Measurements from ENCODE around the gene SLC35F2.
"Not testable (repeated sequence)": the region's sequence is repeated elsewhere in the genome, so short reads cannot be mapped to it uniquely, and the experiment has no call there.

The SLC35F2 gene, protein sequence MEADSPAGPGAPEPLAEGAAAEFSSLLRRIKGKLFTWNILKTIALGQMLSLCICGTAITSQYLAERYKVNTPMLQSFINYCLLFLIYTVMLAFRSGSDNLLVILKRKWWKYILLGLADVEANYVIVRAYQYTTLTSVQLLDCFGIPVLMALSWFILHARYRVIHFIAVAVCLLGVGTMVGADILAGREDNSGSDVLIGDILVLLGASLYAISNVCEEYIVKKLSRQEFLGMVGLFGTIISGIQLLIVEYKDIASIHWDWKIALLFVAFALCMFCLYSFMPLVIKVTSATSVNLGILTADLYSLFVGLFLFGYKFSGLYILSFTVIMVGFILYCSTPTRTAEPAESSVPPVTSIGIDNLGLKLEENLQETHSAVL

DNA sequence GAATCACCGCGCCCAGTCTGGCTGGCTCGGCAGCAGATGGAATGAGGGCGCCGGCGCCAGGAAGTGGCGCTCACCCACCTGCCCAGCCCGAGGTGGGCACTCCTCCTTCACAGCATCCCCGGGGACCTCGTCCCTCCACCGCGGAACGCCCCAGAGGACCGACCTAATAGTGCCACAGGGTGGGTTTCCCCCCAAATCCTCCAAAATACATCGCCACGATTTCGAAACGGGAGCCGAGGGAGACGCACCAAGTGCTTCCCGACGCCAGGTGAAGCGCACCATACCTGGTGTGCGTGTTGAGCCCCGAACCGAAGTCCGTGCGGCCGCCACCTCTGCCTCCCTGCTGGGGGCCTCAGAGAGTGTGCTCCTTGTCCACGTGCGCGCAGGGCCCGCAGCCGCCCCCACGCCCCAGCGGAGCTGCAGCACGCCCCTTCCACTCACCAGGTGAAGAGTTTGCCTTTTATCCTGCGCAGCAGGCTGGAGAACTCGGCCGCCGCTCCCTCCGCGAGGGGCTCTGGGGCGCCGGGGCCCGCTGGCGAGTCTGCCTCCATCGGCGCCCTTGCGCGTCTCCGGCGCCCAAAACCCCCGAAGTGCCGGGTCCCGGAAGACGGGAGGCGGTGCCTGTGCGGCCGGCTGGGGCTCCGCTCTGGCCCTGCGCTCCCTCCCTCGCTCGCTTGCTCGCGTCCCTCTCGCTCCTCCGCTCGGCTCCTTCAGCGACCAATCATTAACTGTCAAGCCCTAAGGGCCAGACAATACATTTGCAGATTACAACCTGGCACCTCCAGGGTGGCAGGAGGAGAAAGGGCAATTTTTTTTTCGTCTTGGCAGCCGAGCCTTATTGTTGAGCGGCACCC is at the start of gene SLC35F2:
SLC35F2 (minus strand) TSS at position 571 of the 854 bp plus-strand sequence; CDS start at position 551, 20 bp downstream.
- peak; percentile 75 to 81 for DNase-seq

DNA sequence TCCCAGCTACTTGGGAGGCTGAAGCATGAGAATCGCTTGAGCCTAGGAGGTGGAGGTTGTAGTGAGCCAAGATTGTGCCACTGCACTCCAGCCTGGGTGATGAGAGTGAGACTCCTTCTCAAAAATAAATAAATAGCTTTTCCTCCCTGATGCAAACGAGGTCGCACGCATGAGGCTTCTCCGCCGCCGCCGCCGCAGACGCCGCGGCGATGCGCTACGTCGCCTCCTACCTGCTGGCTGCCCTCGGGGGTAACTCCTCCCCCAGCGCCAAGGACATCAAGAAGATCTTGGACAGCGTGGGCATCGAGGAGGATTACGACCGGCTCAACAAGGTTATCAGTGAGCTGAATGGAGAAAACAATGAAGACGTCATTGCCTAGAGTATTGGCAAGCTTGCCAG is 49.6 kb upstream of the SLC35F2 start:
- no peak for DNase-seq

DNA sequence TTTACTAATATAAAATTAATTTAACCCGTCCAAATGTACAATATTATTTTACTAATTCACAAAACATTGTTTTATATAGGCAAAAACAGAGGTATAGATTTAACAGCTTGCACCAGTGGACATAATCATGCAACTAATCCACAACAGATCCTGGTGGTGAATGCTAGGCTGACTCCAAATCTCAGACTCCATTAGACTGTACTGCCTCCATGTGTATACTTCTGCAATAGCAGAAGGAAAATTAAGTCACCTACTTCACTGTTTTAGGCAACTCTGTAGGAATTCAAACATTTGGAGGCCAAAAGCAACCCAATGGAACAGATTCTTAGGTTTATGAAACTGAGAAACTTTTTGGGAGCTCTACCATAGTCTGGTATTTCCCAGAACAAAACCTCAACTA is 39.7 kb upstream of the SLC35F2 start:
- DNase-seq, result no peak

DNA sequence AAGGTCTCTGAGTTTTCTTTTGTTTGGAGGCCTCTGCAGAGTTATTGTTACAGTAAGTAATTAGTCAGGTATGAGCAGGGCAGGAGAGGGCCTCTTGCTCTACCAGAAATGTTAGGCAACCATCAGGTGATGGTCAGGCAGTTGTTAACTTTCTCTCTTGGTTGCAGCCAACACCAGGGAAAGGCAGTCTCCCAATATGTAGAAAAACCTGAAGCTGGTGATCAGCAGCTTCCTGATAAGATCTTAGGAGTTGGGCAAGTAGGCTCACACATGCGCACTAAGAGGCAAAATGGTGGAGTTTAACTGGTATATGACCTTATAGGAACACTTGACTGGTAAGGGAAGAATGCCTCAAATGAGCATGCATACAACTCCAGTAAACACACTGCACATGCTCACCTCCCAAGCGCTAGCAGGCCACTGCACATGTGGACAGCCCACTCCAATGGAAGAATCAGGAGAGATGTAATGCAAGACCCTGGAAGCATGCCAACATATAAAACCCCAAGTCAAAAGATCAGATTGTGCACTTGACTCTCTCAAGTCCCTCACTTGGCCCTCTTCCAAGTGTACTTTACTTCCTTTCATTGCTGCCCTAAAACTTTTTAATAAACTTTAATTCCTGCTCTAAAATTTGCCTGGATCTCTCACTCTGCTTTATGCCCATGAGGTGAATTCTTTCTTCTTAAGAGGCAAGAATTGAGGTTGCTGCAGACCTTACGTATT is 23.7 kb upstream of the SLC35F2 start:
- no peak for DNase-seq

DNA sequence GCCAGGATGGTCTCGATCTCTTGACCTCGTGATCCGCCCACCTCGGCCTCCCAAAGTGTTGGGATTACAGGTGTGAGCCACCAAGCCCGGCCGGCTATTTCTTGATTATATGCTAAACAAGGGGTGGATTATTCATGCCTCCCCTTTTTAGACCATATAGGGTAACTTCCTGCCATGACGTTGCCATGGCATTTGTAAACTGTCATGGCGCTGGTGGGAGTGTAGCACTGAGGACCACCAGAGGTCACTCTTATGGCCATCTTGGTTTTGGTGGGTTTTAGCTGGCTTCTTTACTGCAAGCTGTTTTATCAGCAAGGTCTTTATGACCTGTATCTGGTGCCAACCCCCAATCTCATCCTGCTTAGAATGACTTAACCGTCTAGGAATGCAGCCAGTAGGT is 22.9 kb upstream of the SLC35F2 start:
- DNase-seq, result not testable (repeated sequence)

DNA sequence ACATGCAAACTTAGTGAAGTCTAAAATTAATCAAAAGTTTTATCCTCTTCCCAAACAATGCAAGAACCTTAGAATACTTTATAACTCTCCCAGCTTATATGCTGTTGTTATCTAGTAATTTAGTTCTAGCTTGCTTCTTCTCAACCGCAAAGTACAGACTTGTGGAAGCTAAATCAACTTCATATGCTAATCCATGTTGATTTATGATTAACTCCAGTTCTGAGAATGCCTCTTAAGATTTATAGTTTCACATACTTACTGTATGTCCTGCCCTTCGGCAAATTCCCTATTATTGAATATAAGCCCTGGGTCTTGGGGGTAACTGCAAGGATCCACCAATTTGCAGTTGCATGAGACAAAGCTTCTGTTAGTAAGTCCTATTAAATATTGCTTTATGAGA is 17.6 kb upstream of the SLC35F2 start:
- DNase-seq, result no peak

DNA sequence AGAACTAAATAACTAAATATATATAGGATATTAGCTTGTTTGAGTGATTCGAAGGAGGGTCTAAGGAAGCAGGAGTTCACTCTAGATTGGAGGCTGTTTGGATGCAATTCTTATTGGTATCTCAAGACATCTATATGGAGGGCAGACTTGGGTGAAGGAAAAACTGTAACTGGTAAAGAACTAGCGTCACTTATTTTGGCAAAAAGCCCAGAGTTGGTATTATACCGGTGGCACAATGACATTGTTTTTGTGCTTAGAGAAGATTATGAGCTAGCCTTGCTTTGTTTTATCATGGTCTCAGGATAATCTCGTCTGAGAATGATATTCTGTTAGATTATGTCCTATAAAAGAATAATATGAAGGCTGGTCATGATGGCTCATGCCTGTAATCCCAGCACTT is 6.0 kb upstream of the SLC35F2 start:
- DNase-seq, result no peak

DNA sequence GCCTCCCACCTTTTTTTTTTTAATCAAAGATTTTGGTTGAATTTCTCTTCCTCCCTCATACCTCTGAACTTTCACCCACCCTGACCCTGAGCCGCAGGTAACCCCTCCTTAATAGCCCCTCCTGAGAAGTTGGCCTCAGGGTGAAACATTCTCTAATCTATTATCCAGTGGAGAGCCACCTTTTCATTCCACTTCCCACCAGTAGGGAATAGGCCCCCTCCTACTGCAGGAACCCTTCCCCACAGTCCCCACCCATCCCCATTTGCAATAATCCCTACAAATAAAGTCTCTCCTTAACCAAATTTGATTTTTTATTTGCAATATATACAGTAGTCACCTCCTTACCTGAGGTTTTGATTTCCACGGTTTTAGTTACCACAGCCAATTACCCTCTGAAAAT is 2.1 kb upstream of the SLC35F2 start:
- no peak for DNase-seq

DNA sequence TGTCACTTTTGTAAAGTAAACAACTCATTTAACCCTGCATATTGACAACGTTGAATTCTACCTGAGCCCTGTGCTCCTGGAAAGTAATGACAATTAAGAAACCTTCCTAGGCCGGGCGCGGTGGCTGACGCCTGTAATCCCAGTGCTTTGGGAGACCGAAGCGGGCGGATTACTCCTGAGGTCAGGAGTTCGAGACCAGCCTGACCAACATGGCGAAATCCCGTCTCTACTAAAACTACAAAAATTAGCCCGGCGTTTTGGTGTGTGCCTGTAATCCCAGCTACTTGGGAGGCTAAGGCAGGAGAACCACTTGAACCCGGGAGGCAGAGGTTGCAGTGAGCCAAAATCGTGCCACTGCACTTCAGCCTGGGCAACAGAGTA is 1.6 kb upstream of the SLC35F2 start:
- not testable (repeated sequence) for DNase-seq

DNA sequence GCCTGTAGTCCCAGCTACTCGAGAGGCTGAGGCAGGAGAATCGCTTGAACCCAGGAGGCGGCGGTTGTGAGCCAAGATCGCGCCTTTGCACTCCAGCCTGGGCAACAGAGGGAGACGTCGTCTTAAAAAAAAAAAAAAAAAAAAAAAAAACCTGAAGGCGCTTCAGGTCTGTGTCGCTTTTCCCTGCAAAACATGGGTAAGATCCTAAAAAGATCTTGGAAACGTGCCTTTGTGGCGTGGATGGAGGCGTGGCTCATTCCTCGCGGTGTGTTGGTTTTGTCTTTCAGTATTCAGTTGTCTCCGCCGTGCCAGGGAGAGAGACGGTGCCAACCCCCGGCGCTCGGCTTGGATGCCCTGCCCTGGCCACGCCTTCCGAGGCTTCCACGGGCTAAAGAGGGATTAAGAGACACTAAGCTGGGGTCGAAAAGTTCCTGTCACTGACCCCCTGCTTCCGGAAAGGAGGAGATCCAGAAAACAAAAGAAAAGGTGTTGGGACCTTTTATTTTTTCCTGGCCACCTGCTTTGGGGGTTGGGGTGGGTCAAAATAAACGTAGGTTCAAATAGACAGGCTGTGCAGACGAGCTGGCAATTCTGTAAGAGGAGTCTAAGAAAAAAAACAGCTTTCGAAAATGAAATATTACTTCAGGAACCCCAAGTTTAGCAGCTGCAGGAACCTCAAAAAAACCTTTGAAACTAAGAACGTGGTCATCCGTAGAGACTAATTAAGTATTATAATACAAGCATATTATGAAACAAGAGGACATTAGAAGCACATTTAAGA is 1.1 kb upstream of the SLC35F2 start:
- peak; percentile 45 to 60 for DNase-seq

DNA sequence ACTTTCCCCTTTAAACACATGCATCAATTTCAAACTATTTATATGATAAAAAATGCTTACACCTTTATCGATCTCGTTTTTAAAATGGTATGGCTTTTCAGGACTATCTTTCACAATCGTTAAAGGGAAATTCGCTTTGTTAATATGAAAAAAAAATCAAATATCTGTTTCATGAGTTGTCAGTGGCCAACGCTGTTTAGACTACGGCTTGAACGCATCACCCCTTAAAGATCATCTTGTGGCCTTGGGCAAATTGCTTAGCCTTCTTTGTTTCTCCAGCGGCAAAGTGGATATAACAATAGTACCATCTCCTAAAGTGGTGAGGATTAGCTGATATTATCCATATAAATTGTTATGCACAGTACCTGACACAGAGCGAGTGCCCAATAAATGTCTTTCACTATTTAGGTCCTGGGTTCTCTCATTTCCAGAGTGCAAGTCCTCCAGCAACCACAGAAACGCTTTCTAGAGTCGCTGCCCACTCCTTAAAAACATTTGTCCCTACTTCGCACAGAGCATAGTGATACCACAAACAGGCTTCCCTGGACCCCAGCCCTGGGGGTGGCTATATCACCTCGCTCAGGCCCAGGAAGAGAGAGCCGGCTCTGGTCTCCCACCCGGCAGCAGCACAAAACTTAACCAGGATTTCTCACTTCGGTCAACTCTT is 904 bp downstream of the SLC35F2 start:
- no peak for DNase-seq

DNA sequence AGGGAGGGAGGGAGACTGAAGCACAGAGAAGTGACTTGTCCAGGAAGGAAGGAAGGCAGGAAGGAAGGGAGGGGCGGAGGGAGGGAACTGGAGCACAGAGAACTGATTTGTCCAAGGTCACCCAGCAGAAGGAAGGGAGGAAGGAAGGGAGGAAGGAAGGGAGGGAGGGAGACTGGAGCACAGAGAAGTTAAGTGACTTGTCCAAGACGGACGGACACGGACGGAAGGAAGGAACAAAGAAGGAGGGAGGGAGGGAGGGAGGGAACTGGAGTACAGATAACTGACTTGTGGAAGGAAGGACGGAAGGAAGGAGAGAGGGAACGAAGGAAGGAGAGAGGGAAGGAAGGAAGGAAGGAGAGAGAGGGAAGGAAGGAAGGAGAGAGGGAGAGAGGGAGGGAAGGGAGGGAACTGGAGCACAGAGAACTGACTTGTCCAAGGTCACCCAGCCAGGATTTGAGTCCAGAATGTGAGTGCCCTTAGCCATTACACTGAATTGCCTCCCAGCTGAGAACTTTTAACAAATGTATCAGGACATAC is 1.5 kb downstream of the SLC35F2 start:
- DNase-seq, result no peak

DNA sequence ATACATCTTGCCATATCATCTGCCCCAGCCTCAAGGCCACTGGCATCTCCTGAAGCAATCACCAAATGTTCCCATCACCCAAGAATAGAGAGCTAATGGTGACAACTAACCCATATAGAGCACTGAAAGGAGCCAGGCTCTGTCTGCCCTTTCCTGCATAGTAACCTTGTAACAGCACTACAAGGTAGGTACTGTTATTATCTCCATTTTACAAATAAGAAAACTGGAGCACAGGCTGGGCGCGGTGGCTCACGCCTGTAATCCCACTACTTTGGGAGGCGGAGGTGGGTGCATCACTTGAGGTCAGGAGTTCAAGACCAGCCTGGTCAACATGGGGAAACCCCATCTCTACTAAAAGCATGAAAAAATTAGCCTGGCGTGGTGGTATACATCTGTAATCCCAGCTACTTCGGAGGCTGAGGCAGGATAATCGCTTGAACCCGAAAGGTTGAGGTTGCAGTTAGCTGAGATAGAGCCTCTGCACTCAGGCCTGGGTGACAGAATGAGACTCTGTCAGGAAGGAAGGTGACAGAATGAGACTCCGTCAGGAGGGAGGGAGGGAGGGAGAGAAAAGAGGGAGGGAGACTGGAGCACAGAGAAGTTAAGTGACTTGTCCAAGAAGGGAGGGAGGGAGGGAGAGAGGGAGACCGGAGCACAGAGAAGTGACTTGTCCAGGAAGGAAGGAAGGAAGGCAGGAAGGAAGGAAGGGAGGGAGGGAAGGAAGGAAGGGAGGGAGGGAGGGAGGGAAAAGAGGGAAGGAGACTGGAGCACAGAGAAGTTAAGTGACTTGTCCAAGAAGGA is 2.2 kb downstream of the SLC35F2 start:
- DNase-seq, result no peak

DNA sequence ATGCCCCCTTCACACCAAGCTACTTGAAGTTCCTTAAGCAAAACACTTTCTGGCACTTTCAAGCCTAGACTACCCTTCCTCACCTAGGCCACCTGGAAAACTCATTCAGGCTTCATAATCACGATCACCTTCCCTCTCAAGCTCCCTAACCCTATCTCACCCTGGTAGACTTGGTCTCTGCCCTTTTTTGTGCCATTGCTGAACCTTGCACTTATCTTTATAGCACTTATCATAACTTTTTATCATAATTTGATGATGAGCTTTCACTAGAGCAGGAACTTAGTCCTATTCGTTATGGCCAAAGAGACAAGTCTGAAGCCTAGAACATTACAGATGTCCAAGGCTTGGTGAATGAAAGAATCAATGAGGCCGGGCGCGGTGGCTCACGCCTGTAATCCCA is 5.5 kb downstream of the SLC35F2 start:
- no peak for DNase-seq

DNA sequence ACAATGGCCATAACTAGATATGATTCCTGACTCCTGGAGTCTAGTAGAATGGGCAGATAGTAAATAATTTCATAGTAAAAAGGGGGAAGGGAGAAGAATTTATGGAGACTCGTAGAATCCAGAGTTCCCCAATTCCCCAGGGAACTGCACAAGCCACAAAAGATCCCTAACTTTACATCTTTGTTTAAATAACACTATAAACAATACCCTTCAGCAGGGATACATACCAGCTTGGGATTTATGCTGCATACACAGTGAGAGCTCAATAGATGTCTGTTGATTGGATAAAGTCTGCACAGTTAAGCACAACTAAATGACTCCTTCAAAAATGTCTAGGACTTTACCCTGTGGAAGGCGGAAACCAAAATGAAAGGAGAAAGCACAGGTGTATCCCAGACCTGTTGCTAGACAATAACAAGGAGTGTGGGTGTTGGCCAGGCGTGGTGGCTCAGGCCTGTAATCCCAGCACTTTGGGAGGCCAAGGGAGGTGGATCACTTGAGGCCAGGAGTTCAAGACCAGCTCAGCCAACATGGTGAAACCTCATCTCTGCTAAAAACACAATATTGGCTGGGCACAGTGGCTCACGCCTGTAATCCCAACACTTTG is 6.8 kb downstream of the SLC35F2 start:
- DNase-seq, result no peak

DNA sequence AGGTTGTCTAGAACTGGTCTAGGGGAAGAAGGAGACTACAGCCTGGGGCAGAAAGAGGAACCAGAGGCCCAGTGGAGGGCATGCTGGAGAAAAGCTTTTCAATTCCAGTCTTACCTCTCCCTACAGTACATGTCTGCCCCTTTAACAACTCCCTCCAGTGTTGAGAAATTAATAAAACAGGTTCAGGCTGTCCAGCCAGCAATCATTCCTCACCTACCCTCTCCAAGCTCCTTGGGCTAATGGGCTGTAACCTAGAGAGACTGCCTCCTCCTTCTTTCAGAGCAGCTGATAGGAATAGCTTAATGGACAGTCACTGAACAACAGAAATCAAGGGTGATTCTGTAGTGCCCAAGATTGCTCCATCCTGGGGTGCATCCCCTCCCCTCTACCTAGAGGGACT is 8.8 kb downstream of the SLC35F2 start:
- no peak for DNase-seq

DNA sequence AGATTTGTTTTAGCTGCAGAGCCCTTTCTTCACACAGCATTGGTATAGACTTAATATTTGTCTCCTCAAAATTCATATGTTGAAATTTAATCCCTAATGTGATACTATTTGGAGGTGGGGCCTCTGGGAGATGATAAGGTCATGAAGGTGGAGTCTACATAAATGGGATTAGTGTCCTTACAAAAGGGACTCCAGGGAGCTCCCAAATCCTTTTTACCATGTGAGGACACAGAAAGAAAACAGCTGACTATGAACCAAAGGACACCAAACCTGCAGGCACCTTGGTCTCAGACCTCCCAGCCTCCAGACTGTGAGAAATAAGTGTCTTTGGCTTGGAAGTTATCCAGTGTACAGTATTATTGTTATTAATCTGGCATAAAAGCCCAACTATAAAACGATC is 10.2 kb downstream of the SLC35F2 start:
- no peak for DNase-seq

DNA sequence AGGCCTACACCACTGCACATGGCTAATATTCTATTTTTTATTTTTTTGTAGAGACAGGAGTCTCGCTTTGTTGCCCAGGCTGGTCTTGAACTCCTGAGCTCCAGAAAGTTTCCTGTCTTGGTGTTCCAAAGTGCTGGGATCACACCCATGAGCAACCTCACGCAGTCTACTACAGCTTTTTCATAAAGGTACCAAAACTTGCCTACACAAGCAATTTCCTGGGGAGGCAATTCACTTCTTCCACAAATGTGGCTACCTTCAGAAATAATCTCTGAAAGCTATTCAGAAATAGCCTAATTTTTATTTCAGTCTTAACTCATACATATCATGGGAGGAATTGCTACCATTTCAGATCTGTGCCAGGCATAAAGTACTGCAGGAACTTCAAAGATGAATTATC is 11.4 kb downstream of the SLC35F2 start:
- DNase-seq, result no peak

DNA sequence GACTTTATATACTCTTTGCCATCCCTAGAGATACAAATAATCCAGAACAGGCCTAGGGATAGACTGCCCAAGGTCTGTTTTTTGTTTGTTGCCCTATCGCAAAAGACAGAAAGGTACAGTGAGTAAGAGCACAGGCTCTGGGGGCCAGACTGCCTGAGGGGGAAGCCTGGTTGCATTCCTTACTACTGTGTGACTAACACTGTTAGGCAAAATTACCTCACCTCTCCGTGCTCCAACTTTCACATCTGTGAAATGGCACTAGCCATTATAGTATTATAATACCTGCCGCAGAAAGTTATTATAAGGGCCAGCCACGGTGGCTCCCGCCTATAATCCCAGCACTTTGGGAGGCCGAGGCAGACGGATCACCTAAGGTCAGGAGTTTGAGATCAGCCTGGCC is 14.5 kb downstream of the SLC35F2 start:
- DNase-seq, result no peak

DNA sequence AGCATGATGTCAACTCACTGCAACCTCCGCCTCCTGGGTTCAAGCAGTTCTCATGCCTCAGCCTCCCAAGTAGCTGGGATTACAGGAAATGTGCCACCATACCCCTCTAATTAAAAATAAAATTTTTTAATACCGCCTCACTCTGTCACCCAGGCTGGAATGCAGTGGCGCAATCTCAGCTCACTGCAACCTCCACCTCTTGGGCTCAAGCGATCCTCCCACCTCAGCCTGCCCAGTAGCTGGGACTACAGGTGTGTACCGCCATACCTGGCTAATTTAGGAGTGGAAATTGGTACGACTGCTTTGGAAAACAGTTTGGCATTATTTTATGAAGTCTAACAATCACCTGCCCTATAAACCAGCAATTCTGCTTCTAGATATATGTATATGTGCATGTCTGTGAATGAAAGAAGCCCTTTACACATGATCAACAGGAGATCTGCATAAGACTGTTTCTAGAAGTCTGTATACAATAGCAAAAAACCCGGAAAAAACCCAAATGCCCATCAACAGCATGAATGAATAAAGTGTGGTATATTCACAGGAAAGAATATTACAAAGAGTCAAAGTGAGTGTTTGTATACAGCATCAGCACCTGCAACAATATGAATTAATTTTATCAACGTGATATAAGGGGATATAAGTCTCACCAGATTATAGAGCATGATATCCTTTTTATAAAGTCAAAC is 16.0 kb downstream of the SLC35F2 start:
- DNase-seq, result no peak

Data from activated CD4-positive, alpha-beta T cell treated with anti-CD3 and anti-CD28 coated beads, Interleukin-2, amount 50 U/mL, for 48 hours (primary cell).